Fibroblast of skin of scalp (primary cell): Measurements from ENCODE around the gene TTYH3. TPM values are rescaled to one million over a fixed set of nuclear protein-coding genes. Genes with fewer than 3 reads are reported as not detected.
"Not testable (repeated sequence)": the region's sequence is repeated elsewhere in the genome, so short reads cannot be mapped to it uniquely, and the experiment has no call there.

Experiments
- DNase-seq: peaks from one replicate; pipeline ENCODE4 v3.0.0-alpha.2; 2013
- polyA plus RNA-seq, 2 experiments: library from polyadenylated mRNA; unstranded; fragments of 120-200 nt; gene quantifications; one replicate each; pipeline ENCODE4 v1.2.1, GENCODE V29; 2013; ENCODE audit not compliant: insufficient read length in 2 of 2

Gene TTYH3, protein sequence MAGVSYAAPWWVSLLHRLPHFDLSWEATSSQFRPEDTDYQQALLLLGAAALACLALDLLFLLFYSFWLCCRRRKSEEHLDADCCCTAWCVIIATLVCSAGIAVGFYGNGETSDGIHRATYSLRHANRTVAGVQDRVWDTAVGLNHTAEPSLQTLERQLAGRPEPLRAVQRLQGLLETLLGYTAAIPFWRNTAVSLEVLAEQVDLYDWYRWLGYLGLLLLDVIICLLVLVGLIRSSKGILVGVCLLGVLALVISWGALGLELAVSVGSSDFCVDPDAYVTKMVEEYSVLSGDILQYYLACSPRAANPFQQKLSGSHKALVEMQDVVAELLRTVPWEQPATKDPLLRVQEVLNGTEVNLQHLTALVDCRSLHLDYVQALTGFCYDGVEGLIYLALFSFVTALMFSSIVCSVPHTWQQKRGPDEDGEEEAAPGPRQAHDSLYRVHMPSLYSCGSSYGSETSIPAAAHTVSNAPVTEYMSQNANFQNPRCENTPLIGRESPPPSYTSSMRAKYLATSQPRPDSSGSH
- 179 TPM for polyA plus RNA-seq (2013, experiment 1 of 2; ENCODE audit: insufficient read length)
- polyA plus RNA-seq (2013, experiment 2 of 2; ENCODE audit: insufficient read length) = 173 TPM

DNA sequence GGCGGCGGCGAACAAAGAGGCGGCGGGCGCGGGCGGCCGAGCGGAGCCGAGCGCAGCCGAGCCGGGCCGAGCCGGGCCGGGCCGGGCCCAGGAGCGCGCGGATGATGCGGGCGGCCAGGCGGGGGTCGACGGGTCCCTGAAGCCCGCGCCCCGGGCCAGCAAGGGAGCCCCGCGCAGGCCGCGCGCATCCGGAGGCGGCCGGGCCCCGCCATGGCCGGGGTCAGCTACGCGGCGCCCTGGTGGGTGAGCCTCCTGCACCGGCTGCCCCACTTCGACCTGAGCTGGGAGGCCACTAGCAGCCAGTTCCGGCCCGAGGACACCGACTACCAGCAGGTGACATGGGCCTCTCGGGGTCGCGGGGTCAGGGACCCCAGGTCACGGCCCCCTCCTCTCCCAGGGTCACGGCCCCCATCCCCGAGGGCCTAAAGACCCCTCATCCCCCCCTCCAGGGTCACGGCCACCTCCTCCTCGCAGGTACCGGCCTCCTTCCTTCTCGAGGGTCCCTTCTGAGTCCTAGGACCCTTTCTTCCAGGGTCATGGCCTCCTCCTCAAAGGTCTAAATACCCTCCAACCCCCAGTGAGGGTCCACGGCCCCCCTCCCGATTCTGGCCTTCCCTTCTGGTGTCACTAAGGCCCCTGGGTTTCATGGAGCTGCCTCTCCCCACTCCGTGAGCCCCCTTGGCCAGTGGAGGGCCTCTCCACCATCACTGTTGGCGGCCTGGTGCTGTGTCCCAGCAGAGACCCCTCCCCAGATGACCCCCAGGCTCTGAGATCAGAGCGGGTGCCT, at the start of gene TTYH3:
TSS of gene TTYH3 (plus strand) at position 41 of the 787 bp plus-strand sequence. CDS start at position 211, 170 bp downstream.
- no peak for DNase-seq

DNA sequence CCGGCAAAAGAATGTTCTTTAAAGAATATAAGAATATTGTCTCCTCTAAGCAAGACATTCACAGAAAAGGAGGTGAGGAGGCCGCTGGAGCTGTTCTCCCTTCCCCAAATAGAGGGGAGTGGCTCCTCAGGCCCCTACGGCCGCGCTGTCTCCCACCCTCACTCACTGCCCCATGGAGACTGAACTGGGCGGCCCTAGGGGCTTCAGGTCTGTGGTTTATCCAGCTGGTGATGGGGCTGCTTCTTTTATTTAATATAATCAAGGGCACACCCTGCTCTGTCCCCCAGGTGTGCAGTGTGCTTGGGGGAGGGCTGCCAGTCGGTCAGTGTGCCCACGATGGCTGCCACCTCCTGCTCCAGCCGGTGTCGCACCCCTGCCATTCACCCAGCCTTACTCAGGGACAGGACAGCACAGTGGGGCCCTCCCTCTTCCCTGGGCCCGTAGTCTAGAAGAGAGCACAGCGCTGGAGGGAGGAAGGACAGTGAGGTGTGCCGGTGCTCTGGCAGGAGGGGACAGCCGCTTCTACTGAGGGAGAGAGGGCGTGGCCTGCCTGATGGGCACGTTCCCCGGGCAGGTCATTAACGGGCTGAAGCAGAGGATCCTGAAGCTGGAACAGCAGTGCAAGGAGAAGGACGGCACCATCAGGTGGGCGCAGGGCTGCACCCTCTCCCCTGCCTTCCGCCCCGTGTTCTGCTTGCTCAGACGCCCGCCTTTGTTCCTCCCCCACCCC, 49.6 kb upstream of the TTYH3 start:
- no peak for DNase-seq

DNA sequence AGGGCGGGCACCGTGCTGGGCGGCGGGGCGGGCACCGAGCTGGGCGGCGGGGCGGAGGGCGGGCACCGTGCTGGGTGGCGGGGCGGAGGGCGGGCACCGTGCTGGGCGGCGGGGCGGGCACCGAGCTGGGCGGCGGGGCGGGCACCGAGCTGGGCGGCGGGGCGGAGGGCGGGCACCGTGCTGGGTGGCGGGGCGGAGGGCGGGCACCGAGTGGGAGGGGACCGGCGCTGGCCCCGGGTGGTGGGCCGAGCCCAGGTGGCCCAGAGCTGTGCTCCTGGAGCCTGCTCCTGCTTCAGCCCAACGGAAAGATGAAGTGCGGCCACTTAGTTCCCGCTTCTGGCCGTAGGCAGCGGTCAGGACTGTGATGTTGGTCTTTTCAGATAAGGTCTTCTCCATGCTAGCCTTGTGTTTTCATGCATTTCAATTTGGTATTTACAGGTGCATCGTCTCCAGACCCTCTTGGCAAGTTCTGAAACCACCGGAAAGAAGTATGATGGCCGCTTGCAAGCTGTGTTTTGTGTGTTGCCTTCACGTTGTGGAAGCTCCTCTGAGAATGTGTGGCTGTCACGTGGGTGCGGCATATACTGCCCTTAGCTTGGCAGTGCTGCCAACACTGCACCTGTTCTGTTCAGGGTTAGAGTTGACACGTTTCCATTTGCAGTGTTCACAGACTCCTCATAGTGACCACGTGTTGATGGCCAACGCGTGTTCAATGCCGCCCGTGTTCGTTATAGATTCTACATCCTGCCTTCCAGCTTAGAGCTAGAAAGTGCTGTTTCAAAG, 47.8 kb upstream of the TTYH3 start:
- DNase-seq = no peak

DNA sequence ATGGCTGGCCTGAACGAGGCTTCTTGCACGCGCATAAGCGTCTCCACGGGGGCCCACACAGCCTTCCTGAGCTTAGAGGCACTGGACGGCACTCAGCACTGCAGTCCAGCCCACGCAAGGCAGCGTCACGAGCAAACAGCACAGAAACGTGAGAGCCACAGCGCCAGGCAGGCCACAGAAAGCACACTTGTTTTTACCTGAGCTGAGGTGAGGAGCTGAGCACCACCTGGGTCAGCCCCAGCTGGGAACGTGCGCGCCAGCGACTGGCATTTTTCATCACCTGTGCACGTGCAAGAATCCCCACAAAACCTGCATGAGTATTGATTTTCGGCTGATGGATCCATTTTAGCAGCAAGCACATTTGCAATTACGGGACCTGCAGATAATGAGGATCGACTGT, 46.3 kb upstream of the TTYH3 start:
- no peak for DNase-seq

DNA sequence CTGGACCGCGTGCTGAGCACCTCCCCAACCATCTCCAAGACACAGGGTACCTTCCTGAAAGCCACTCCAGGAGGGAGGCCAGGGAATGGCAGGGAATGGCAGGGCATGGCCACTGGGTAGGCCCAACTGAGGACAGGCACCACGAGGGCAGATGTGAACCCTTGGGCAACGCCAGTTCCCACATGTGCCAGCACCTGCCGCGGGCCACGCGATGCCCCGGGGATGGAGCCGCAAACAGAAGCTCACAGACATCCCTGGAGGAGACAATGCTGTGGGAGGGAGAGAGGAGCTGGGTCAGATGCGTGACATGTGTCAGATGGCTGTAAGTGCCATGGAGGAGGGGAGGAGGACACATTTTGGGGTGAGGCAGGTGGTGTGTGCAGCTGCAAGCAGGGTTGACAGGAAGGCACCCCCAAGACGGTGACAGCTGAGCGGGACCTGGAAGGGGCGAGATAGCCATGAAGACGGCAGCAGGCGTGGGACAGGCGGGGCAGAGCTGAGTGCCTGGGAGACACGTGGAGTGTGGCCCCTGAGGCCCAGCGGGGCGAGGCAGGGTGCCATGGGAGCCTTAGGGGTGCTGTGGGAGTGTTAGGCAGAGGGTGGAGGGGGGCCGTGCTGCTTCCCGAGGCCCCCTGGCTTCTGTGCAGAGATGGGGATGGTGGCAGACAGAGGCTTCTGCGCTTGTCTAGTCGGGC, 45.3 kb upstream of the TTYH3 start:
- DNase-seq = no peak

DNA sequence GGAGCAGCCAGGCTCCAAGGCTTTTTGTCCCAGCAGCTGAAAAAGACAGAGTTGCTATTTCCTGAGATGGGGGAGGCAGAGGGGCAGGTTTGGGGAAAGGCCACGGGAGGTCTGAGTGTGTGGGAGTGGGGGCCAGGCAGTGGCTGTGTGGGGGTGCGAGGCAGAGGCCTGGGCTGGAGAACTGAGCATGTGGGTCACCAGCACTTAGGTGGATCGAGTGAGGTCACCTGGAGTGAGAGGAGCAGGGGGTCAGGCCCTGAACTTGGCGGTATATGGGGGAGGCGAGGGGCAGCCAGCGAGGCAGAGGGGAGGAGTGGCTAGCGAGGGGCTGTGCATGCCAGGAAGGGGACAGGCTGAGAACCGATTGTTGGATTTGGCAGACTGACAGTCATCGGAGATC, 44.7 kb upstream of the TTYH3 start:
- no peak for DNase-seq

DNA sequence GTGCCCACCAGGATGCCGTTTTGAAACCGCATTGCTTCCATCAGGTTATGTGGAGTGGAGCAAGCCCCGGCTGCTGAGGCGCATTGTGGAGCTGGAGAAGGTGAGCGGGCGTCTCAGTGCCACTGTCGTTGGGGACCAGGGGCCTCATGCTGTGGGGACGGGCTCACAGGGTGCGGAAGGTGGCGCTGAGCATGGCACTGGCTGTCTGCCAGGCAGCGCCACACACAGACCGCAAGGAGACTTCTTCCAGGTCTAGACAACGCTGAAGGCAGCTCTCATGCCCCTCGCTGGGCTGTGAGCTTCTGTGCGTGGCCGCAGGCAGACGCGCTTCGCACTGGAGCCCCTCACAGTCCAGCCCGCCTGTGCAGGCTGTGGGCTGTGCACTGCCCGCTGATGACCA, 44.0 kb upstream of the TTYH3 start:
- no peak for DNase-seq

DNA sequence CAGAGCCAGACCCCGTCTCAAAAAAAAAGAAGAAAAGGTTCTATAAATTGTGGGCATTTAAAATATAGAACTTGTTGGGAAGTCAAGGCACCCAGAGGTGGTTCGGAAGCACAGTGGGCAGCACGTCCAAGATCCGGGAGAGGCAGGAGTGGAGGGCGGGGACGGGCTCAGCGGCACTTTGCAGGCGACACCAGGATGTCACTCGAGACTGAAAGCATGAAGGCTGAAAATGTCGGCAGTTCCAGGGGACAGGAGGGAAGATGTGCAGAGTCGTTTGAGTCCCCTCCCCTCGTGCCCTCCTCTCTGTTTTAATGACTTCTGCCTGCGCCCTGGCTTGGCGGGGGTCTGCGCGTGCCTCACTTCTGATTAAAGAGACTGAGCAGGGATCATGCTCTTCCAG, 42.4 kb upstream of the TTYH3 start:
- DNase-seq = no peak

DNA sequence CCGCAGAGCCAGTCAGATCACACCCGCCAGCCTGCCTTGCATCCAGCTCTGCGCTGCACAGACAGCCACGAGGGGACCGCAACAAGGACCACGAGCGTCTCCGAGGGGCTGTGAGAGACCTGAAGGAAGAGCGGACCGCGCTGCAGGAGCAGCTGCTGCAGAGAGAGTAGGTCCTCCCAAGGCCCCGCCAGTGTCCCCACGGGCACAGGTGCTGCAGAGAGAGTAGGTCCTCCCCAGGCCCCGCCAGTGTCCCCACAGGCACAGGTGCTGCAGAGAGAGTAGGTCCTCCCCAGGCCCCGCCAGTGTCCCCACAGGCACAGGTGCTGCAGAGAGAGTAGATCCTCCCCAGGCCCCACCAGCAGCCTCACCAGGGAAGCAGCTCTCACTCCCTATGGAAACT, 41.8 kb upstream of the TTYH3 start:
- not testable (repeated sequence) for DNase-seq

DNA sequence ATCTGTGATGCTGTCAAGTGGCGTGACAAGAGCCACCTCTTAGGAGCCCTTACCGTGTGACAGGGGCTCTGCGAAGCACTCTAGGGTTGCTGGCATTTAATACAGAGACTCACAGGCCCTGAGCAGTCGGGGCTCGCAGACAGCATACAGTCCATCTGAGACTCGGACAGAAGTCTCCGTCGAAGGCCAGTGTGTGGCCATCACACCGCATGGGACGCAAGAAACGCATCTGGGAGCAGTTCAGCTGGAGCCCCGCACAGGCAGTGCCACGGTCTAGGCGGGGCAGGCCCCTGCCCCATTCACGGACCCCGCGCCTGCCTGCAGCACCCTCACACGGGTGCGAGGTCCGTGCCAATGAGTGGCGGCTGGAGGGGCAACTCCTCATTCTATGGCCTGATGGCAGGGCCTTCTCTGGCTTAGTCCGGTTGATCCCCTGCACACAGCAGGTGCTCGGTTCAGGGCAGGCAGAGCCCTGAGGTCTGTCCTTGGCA, 39.4 kb upstream of the TTYH3 start:
- no peak for DNase-seq

DNA sequence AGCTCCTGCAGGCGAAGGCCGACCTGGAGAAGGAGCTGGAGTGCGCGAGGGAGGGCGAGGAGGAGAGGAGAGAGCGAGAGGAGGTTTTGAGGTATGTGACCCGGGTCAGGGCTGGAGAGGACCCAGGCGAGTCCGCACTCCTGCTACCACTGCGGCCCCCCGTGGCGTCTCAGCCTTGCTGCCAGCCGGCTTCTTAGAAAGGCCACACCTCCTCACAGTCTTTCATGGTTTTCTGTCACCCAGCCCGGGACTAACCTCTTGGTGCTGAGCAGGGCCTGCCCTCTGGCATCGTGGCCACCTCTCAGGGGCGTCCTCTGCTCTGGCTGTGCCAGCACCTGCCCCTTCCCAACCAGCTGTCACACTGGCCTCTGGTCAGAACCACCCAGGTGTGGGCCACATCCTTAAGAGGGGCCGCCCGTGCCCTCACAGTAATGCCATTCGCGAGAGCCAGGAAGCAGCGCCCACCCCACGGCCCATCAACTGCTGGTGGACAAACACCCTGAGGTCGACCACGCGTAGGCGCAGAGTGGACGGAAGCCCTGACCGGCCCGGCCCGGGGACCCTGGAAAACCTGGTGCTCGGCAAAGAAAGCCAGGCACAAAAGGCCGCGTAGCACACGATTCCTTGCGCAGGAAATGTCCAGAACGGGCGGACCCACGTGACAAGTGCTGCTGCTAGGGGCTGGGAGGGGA, 38.6 kb upstream of the TTYH3 start:
- no peak for DNase-seq

DNA sequence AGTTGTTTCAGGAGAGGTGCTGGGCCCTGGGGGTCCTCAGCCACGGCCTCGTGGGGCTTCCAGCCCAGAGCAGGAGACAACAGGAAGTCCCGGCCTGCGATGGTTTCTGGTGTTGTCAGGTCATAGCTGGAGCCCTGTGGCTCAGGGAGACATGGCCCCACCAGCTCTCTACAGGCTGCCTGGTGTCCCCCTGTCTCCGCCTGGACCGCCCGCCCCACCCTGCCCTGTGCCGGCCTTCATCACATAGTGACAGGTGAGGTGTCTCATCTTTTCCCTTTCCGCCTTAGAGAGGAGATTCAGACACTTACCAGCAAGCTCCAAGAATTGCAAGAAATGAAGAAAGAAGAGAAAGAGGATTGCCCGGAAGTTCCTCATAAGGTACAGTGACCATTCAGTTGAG, 37.2 kb upstream of the TTYH3 start:
- DNase-seq = no peak

DNA sequence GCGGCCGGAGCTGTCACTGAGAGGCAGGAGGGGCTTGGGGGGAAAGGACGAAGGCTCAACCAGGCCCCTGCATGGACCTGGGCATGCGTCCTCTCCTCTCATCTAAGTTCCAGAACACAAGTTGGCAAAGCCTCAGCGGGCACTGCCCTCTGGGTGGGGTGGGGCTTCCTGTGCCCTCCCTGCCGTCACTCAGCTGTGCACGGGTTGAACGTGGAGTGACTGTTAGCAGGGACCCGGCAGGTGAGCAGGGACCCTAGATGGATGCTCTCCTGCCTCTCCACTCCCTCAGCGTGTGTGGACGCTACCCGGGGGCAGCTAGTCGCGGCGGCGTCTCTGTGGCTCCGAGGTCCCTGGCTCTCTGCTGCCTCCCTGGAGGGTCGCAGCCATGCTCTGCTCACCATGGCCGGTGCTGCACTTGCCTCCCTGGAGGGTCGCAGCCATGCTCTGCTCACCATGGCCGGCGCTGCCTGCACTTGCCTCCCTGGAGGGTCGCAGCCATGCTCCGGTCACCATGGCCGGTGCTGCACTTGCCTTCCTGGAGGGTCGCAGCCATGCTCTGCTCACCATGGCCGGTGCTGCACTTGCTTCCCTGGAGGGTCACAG, 36.4 kb upstream of the TTYH3 start:
- no peak for DNase-seq

DNA sequence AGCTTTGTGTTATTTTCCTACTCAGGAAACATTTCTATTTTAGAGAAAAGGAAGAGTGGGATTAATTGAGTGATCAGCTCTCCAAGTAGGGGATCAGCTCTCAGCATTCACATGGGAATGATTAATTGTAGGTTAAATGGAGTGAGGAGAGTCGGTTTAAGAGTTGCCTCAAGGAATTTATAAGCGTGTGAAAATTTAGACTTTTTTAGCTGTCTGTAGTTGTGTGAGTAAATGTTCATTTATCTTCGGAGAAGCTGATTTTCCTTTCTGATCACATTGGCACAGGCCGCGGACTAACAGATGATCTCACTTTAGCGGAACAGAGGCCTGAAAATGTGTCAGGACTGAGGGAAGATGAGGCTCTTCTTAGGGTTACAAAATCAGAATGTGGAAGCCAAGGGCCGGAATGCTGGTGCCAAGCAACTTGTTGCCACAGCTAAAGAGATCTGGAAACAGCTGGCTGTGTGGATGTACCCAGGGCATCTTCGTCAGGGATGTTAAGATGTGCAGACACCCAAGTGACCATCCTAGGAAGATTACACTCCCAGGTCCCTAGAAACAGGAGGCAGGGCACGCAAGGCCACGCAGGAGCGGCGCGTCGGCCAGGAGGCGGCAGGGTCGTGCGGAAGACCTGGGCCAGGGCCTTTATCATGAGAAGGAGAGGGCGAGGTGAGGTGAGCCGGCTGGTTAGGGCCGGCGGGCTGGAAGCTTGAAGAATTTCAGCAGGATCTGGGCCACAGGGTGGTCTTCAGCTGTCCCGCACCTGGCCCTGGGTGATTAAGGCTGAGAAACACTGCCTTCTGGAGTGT, 35.1 kb upstream of the TTYH3 start:
- no peak for DNase-seq

DNA sequence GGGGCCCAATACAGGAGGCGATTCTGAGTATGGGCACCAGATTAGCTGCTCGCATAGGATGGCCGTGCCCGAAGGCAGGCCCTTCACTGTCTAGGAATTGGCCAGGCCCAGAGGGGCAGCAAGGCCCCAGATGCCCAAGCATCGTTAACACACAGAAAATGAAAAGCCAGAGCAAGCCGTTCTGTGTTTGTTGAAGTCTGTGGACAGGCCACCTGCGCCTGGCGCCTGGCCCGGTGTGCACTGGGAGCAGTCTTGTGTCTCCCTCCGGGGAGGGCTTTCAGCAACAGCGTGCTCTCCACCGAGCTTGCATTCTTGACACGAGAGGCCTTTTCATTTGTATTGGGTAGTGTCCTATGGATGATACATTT, 34.5 kb upstream of the TTYH3 start:
- DNase-seq = no peak

DNA sequence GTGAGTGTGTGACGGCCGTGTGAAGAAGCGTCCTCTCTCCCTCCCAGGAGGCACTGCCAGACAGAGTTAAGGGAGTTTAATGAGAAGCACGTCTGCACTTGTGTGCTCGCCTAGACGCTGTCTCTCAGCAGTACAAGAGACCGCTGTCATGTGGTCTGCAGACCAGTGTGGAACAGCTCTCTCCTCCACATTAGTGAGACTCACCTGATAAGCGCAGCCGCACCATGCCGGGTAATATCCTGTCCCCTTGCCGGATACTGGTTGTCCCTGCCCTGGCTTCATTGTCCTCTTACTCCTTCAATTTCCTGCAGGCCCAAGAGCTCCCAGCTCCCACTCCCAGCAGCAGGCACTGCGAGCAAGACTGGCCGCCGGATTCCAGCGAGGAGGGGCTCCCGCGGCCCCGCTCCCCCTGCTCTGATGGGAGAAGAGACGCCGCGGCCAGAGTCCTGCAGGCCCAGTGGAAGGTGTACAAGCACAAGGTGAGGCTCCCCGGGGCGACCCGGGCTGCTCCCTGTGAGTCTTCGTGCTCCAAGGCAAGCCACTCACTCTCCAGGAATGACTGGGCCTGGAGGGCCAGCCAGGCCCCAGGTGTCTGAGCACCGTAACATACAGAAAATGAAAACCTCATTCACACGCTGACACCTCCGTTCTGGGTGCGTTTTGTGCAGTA, 33.5 kb upstream of the TTYH3 start:
- DNase-seq = no peak

DNA sequence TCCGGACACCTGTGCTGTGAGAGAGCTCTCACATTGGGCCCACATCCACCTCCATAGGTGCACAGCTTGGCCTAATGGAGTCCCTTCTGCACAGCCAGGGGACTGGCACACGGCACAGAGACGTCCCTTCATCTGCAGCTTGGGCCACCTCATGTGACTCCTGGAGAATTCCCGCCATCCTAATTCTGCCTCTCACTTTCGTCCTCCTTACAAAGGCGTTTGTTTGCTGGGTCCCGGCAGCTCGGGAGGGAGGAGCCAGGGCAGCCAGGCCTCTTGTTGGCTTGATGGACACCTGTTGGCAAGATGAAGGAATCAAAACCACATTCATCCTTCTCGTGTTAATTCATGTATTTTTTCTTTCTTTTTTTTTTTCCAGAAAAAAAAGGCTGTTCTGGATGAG, 30.7 kb upstream of the TTYH3 start:
- no peak for DNase-seq

DNA sequence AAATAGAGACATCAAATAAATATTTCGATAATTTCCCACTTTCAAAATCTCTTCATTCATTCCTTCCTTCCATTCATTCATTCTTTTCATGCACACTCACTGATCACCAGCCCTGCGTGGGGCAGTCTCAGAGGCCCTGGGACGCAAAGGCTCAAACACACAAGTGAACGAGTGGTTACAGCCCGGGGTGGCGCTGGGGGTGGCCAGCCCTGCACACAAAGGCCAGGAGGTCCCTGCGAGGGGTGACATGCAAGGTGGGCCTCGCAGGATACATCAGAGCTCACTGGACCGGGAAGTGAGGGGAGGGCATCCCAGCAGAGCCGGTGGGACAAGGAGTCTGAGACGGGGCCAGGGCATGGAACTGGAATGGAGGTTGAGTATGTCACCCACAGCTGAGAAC, 29.9 kb upstream of the TTYH3 start:
- DNase-seq = no peak
